Caco-2 (cell line): Measurements from ENCODE around the gene CCNL2. TPM values are rescaled to one million over a fixed set of nuclear protein-coding genes. Genes with fewer than 3 reads are reported as not detected.

Experiments
- BruUV-seq: library from RNA; stranded (reverse); fragments of 400-500 nt; replicated peaks from 2 replicates; lab custom pipeline; 2021; lab: Mats Ljungman, UMichigan
- CTCF ChIA-PET: fragments of 300-600 bp; sonication (Branson Sonifier 250); formaldehyde crosslinking; loops from one replicate; lab custom pipeline; 2022; ENCODE audit warnings: antibody characterized with exemption; lab: Charles Lee
- POLR2A ChIA-PET: fragments of 300-600 bp; sonication (Branson Sonifier 250); formaldehyde crosslinking; loops from one replicate; lab custom pipeline; 2022; ENCODE audit warnings: antibody characterized with exemption; lab: Charles Lee
- DNase-seq, 2 experiments: peaks; one replicate each; pipeline versions ENCODE4 v3.0.0 to v3.0.0-alpha.2; 2020 to 2022
- H3K27me3 ChIP-seq: replicated peaks from 2 replicates; pipeline ENCODE4 v1.6.0; 2011; ENCODE audit warnings: low read length; ENCODE audit not compliant: control insufficient read depth, insufficient read depth
- H3K36me3 ChIP-seq: 2 replicates; pipeline ENCODE4 v1.5.1; 2011; ENCODE audit warnings: low read length; ENCODE audit not compliant: control insufficient read depth, insufficient read depth
- H3K4me1 ChIP-seq: fragments of 250-450 bp; sonication (Bioruptor Pico); 2 replicates; pipeline ENCODE4 v1.5.1; 2020; ENCODE audit warnings: mild to moderate bottlenecking
- H3K4me3 ChIP-seq: 2 replicates; pipeline ENCODE4 v1.5.1; 2011; ENCODE audit warnings: low read depth, mild to moderate bottlenecking, control low read depth, low read length
- H3K9me3 ChIP-seq: fragments of 250-450 bp; sonication (Bioruptor Pico); 2 replicates; pipeline ENCODE4 v1.5.1; 2020; ENCODE audit warnings: mild to moderate bottlenecking, moderate library complexity
- H3K27ac Mint-ChIP-seq: one replicate; pipeline ENCODE4 v1.8.0; 2022; ENCODE audit warnings: mixed read lengths; ENCODE audit not compliant: unreplicated experiment
- H3K27me3 Mint-ChIP-seq: one replicate; pipeline ENCODE4 v1.8.0; 2022; ENCODE audit warnings: mixed read lengths; ENCODE audit not compliant: insufficient read depth, unreplicated experiment
- H3K36me3 Mint-ChIP-seq: one replicate; pipeline ENCODE4 v1.8.0; 2022; ENCODE audit warnings: mild to moderate bottlenecking, mixed read lengths; ENCODE audit not compliant: insufficient read depth, unreplicated experiment
- H3K4me1 Mint-ChIP-seq: one replicate; pipeline ENCODE4 v1.8.0; 2022; ENCODE audit warnings: low read depth, mixed read lengths; ENCODE audit not compliant: unreplicated experiment
- H3K4me3 Mint-ChIP-seq: one replicate; pipeline ENCODE4 v1.8.0; 2022; ENCODE audit warnings: mild to moderate bottlenecking, moderate library complexity, mixed read lengths; ENCODE audit not compliant: unreplicated experiment
- H3K9me3 Mint-ChIP-seq: one replicate; pipeline ENCODE4 v1.8.0; 2022; ENCODE audit warnings: mixed read lengths; ENCODE audit not compliant: unreplicated experiment
- CTCF ChIP-seq, 2 experiments: fragments of 200-600 bp in 1 of 2; IDR thresholded peaks; 1 replicate in 1 of 2; 2 replicates in 1 of 2; pipeline versions ENCODE4 v1.5.1 to v1.8.0; 2011 to 2022; ENCODE audit warnings: antibody characterized with exemption in 1 of 2, control low read depth in 1 of 2, inconsistent platforms in 1 of 2, low read depth in 1 of 2, low read length in 1 of 2, mild to moderate bottlenecking in 1 of 2, moderate library complexity in 1 of 2; ENCODE audit not compliant: insufficient read depth in 1 of 2, severe bottlenecking in 1 of 2, unreplicated experiment in 1 of 2
- intact Hi-C: fragments of 100-400 bp; cut with micrococcal nuclease; formaldehyde crosslinking; loops from one replicate; pipeline ENCODE4 v1.10.0; 2022; ENCODE audit not compliant: unreplicated experiment
- total RNA-seq: library from RNA; stranded (reverse); gene quantifications from 2 replicates; pipeline ENCODE4 v1.2.3, GENCODE V29; 2022

Gene CCNL2
- total RNA-seq, 1 experiment from 2014 or later = 147 TPM

DNA sequence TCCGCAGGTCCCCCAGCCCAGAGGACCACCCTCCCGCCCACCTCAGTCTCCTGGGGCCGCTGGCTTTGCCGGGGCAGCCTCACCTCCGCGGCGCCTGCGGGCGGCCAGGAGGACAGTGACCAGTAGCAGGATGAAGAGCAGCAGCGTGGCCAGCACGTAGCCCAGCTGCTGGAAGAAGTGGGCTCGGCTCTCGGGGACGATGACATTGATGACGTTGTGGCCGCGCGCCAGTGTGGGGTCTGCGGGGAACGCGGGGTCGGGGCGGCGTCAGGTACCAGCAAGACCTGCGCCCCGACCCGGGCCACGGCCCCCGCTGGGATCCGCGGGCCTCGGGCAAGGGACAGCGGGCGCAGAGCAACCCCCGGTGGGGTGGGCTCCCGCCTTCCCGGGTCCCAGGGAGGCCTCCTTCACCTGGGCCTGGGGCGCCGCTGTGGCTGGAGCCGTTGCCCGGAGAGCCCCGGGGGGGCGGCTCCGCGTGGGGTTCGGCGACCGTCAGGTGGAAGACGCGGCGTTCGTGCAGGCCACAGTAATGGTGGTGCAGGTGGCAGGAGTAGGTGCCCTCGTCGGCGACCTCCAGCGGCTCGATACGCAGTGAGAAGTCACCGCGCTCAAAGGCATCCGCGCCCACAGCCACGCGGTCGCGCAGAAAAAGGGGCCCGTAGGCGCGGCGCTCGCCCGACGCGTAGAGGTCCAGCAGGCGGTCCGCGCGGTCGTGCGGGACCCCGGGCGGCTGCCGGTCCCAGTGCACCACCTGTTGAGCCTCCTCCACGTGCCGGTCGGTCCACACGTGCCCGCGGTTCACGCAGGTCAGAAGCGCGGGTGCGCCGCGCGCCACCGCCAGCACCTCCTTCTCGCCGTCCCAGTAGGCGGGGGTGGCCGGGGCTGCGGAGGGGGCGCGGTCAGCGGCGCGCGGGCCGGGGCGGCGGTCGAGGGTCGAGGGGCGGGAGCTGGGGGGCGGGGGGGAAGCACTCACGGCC lies 44.6 kb downstream of the CCNL2 start:
- Histone ChIP-seq H3K27me3 (no peaks in the 10 kb centered on the region), H3K9me3 (no peaks in the 10 kb centered on the region), H3K36me3 (no peaks in the 10 kb centered on the region), H3K4me1 (peaks cover 17% of the 10 kb centered on the region), H3K4me3 (peak overlapping the region; percentile 47)
- Mint-ChIP-seq H3K27ac (no peak overlapping the region), H3K9me3 (no peaks in the 10 kb centered on the region), H3K27me3 (no peaks in the 10 kb centered on the region), H3K4me1 (no peaks in the 10 kb centered on the region), H3K4me3 (peak overlapping the region; percentile 66), H3K36me3 (peaks cover 27% of the 10 kb centered on the region)
- no peak for TF ChIP-seq CTCF (IDR thresholded peaks at IDR 0.05; ENCODE audit: insufficient read depth in 1 of 2, low read depth in 1 of 2, low read length in 1 of 2, severe bottlenecking in 1 of 2, unreplicated experiment in 1 of 2)
- DNase-seq = no peak
- CTCF ChIA-PET = interaction anchor here (0.6 to 0.7 kb wide), 2 partner anchors 21 to 185 kb away, joined by 5 to 10 read pairs; no protein-coding TSS in a partner anchor
- intact Hi-C loops = no loop called here
- POLR2A ChIA-PET = no interaction called here
- no TSS peak for BruUV-seq

DNA sequence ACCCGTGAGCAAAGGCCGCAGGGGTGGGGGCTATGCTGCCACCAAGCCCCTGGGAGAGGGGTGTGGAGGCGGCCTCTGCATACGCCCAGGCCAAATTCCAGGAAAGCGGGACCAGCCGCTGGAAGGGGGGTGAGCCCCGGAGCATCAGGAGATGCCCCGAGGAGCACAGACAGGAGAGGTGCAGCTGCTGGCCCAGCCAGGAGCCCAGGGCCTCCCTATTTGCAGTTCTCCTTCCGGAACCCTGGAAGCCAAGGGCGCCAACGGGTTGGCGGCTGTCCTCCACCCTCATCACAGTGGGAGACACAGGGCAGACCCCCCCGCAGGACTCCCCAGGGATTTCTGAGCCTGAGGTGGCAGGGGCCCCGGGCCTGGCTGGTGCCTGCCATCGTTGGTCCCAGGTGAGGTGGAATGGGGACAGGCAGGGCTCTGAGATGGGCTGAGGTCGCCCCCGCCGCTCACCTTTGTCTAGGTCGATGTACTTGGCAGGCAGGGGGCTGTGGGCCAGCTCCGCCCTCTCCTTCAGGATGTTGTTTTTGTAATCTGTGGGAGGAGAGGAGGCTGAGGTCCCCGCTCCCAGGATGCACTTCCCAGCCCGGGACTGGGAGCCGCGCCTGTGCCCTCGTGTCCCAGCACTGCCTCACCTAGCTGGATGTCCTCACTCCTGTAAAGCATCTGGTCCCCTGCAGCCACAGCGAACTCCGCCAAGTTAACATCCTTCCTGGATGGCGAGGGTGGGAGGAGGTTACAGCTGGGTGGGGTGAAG lies 45.6 kb downstream of the CCNL2 start:
- DNase-seq = no peak
- peak overlapping the region; percentile 47 for H3K4me3 ChIP-seq
- Mint-ChIP-seq H3K4me1 (no peaks in the 10 kb centered on the region), H3K4me3 (peak overlapping the region; percentile 66), H3K36me3 (peaks cover 27% of the 10 kb centered on the region), H3K27ac (no peak overlapping the region), H3K27me3 (no peaks in the 10 kb centered on the region), H3K9me3 (no peaks in the 10 kb centered on the region)
- H3K27me3 ChIP-seq = no peaks in the 10 kb centered on the region
- H3K9me3 ChIP-seq = no peaks in the 10 kb centered on the region
- H3K4me1 ChIP-seq = peaks cover 14% of the 10 kb centered on the region
- TF ChIP-seq CTCF (IDR thresholded peaks at IDR 0.05; ENCODE audit: insufficient read depth in 1 of 2, low read depth in 1 of 2, low read length in 1 of 2, severe bottlenecking in 1 of 2, unreplicated experiment in 1 of 2) = no peak
- ChIA-PET POLR2A (interaction anchor here (0.6 kb wide), 1 partner anchor 80 kb away, joined by 4 read pairs; the partner anchor contains the start of gene UBE2J2), CTCF (no interaction called here)
- no TSS peak for BruUV-seq
- H3K36me3 ChIP-seq = no peaks in the 10 kb centered on the region
- intact Hi-C loops = no loop called here

DNA sequence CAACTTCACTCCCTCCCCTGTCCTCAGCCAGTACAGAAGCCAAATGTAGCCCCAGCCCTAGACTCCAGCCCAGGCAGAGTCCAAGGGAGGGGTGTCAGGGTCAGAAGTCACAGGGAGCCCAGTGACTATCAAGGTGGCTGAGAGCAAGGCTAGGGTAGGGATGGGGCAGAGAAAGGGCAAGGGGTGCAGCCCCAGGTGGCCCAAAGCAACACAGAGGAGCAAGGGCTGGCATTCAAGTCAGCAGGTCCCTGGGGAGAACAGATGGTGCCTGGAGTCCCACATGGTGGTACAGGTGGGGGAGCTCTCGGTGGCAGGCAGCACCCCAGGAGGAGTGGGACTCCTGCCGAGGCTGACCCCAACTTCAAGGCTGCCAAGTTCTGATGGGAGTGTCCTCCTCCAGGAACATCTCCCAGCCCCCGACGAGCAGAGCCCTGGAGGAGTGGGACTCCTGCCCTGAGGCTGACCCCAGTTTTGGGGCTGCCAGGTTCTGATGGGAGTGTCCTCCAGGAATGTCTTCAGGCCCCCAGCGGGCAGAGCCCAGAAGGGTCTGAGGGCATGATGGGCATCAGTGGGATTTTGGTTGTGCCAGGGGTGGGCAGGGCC lies 46.2 kb downstream of the CCNL2 start:
- Mint-ChIP-seq H3K4me3 (peak overlapping the region; percentile 51), H3K27ac (no peak overlapping the region), H3K9me3 (no peaks in the 10 kb centered on the region), H3K4me1 (no peaks in the 10 kb centered on the region), H3K36me3 (peaks cover 20% of the 10 kb centered on the region), H3K27me3 (no peaks in the 10 kb centered on the region)
- no peak for TF ChIP-seq CTCF (IDR thresholded peaks at IDR 0.05; ENCODE audit: insufficient read depth in 1 of 2, low read depth in 1 of 2, low read length in 1 of 2, severe bottlenecking in 1 of 2, unreplicated experiment in 1 of 2)
- peaks cover 13% of the 10 kb centered on the region for H3K4me1 ChIP-seq
- ChIA-PET CTCF (no interaction called here), POLR2A (interaction anchor here (0.6 kb wide), 1 partner anchor 79 kb away, joined by 4 read pairs; the partner anchor contains the start of gene UBE2J2)
- intact Hi-C loops = no loop called here
- no peaks in the 10 kb centered on the region for H3K36me3 ChIP-seq
- DNase-seq = no peak
- BruUV-seq = no TSS peak
- H3K4me3 ChIP-seq = no peak overlapping the region
- no peaks in the 10 kb centered on the region for H3K9me3 ChIP-seq
- H3K27me3 ChIP-seq = no peaks in the 10 kb centered on the region
